Fibroblast of skin of right quadriceps (primary cell): Measurements from ENCODE around the gene RPS6KL1.

Source experiments
- DNase-seq: peaks from one replicate; pipeline ENCODE4 v3.0.0-alpha.2; 2013

Gene RPS6KL1

DNA sequence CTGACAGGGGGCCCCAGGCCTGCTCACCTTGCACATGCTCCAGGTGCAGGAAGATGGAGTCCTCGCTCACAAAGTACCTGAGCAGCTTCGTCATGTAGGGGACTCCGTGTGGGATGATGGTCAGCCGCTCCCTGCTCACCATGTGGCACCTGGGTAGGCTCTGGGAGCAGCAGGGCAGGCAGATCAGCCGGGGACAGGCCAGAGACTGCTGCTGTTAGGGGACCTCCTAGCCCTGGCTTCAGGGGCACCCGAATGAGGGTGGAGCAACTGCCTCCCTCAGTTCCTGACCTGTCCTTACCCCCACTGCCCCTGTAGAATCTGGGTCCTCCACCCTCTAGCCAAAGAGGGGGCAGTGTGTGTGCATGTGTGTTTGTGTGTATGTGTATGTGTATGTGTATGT lies 11.8 kb downstream of the RPS6KL1 start:
- DNase-seq: no peak

DNA sequence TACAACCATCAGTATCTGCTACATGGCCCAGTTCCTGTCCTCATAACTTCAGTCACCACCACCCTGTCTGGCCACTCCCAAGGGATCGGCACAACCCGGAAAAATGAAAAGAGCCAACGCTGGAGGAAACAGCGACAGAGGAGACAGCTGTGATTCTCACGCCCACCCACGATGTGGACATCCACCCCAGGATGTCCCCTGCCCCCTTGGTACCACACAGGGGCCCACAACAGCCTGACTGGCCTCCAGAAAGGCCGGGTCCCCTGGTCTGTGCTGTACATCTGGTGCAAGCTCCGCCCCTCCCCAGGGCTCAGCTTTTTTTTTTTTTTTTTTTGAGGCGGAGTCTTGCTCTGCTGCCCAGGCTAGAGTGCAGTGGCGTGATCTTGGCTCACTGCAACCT lies 12.5 kb downstream of the RPS6KL1 start:
- no peak for DNase-seq

DNA sequence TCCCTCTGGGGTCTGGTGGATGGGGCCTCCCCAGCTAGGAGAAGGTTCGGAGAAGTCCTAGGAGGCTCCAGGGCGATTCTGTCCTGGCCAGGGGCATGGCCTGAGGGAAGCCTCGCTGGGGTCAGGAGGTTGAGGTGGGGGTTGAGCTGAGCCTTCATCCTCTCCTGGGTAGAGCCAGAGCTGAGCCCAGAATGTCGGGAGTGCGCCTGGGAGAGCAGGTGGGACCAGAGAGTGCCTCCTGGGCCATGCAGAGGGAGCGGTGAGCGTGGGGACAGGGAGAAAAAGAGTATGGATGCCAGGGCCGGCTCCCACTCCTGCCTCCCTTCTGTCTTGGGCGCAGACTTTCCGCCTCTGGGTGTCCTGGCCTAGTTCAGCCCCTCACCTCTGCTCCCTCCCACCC lies 13.1 kb downstream of the RPS6KL1 start:
- no peak for DNase-seq

DNA sequence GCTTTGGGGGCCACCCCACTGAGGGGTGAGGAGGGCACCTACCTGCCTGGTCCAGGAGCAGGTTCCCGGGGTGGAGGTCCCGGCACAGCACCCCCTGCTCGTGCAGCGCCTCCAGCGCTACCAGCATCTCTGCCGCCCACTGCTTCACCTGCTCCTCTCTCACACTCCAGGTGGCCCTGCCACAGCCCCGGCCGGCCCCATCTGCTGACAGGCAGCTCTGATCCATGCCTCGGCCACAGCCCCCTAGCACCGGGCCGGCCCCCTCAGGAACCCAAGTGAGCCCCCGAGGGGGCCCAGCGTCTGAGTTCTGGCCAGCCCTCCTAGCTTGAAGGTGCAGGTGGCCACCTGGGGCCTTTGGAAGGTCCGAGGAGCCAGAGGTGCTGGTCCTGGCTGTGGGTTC lies 13.6 kb downstream of the RPS6KL1 start:
- DNase-seq: no peak

DNA sequence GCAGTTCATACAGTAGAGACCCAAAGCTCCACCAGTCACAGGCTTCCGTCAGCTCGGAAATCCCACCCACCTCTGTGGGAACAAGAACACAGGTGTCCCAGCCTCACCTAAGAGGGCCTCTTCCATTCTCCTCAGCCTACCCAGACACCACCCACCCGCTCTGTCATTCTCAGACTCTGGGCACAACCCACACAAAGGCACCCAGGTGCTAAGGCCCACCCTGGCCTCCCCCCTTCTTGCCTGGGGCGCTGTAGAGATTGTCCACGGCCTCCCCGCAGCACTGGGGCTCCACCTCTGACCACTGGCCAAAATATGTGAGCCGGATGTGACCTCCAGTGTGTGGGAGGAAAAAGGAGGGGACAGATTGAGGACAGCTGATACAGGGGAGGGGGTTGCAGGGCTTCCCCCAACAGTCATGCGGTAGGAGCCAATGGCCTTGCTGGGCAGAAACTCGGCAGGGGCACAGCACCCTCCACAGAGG lies 14.2 kb downstream of the RPS6KL1 start:
- DNase-seq: no peak

DNA sequence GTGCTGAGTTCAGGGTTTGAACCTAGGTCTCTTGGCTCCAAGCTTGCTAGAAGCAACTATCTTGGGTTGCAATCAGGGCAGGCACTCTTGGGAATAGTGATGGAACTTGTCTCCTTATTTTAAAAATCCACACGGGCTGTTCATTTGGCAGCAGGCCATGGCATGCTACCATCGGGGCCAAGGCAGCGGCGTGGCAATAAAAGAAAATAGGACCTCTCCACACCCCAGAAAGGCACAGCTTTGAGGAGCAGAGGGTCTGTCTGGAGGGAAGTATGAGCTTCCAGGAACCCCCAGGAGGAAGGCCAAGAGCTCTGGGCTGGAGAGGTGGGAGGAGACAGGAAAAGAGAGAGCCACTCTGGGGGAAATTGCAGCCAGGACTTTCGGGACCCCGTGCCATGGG lies 15.3 kb downstream of the RPS6KL1 start:
- DNase-seq: no peak

DNA sequence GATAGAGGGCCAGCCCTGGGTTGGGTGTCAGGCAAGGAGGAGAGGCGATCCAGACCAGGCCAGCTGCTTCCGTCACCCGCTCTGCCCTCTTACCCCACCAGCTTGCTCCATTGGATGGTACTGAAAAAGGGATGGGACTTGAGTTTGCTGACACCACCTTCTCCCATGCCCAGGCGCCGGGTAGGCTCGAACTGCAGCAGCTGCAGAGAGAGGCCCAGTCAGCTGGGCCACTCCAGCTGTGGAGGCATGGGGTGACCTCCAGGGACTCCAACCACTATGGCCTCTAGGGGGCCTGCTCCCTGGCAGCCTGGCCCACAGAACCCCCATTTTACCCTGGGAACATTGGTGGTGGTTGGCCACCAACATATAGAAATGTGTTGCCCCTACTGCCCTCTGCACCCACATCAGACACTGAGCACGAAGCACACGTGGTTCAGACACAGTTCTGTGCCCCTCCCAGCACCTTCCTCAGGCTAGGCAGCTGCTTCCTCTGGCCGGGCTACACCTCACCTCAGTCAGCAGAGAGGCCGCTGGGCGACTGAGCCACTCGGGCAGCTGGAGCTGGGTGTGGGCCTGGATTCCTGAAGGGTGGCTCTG lies 16.0 kb downstream of the RPS6KL1 start:
- DNase-seq: no peak

DNA sequence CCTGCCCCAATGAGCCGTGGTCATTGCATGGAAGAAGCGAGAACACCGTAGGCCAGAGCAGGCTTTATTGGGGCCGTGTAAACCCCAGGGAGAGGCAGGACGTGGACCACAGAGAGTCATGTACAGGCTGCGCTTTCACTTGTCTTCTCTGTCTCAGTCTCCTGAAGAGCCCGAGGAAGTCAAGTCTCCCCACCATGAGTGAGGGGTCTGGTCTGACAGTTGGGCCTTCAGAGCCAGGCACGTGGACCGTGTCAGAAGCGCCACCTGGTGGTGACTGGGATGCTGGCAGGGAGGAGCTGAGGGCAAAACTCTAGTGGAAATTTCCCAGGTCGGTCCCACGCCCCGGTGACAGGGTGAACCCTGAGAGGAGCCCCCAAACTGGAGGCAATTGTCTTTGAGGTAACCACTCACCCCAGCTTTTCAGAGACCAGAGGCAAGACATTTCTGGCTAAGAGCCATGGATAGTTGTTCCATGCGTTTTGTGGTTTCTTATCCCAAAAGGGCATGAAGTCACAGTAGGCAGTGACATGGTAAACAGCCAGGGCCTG lies 17.4 kb downstream of the RPS6KL1 start:
- peak; percentile 50 for DNase-seq

DNA sequence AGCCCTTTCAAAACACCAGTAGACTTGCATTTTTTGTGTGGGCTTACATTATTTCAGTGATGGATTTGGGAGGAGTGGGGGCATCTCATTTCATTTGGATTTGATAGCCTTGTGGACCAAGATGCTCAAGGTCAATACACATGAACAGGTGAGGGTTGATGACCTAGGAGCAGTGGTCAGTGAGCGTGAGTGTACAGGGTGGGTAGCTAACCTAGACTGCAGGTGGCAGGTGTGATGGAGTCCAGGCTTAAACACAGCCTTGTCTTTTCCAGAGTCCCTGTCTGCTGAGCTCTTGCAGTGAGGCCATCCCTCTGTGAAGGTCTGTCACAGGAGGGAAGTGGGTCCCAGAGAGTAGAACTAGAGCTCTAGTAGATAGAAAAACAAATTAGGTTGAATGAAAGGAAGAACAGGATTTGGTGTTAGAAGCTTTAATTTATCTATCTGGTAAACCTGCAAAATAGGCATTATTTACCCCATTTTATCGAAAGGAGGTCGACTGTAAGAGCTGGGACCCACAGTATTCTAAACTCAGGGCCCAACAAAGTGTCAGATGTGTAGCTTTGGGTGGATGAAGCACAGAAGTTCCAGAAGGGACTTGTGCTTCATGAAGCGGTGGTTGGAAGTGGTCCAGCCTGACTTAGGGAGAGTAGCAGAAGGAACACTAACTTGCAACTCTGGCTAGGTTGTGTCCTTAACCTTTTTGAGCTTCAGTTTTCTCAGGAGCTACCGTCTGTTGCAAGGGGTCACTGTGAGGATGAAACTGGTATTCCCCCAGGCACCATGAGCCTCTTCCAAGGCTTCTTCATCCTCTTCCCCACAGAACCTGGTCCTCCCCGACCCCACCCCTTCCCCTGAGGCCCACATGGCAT lies 18.2 kb downstream of the RPS6KL1 start:
- DNase-seq: no peak

DNA sequence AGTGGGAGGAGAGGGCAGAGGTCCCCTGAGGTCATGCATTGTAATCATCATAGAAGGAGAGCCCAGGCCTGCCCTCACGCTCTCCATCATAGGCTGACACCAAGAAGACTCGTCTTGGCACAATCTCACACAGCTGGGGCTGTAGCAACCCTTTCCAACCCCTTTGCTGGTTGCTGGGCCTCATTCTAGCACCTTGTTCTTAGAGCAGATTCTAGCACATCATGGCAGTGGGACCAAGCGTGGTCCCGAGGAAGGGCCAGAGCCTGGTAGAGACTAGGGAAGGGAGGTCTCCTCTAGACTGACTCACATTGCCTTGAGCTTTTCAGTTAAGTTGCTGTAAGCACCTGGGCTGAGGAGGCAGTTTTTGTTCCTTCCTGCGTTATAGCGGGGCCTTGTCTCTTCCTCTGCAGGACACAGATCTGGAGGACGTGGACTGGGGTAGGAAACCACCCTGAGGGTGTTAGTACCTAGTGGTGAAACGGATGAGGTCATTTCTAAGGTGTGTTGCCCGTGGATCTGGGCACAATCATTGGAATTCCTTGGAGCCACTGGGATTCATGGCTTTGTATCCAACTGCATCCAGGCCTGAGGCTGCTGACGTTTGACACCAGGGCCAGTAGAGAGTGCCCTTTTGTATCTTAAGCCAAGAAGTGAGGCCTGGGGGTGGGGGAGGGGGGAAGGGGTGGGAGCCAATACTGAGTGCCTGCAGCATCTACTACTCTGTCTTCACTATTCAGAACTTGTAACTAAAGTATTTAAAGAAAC lies 19.9 kb downstream of the RPS6KL1 start:
- no peak for DNase-seq

DNA sequence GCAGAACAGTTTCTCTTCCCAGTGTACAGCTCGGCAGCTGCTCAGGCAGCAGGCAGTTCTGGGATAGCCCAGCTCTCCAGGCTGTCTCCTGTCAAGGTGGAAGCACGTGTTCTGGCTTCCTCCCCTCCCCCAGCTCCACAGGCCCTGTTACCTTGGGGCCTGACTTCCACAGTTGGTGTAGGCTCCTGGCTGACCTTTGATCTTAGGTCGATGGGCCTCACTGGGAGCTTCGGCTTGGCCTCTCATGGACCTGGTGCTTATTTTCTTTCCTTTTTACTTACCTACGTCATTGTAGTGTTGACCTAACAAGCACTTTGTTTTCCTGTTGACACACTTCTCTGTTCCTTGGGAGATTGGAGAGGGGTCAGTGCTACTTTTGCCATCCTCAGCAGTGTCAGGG lies 24.4 kb downstream of the RPS6KL1 start:
- DNase-seq: no peak

DNA sequence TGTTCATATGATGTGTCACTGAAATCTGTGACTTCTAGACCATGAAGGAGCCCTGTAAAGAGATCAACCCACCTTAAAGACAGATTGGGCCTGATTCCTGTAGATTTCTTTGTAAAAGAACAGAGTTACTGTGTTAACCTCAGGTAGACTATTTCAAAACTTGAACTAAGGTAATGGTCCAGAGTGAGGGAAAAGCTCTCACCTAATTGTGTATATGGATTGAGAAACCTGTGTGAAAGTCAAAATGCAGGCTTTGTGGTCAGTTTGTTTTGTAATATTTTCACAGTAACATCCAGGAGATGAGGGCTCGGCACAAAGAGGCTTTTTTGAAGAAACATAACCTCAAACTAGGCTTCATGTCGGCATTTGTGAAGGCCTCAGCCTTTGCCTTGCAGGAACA lies 25.0 kb downstream of the RPS6KL1 start:
- no peak for DNase-seq

DNA sequence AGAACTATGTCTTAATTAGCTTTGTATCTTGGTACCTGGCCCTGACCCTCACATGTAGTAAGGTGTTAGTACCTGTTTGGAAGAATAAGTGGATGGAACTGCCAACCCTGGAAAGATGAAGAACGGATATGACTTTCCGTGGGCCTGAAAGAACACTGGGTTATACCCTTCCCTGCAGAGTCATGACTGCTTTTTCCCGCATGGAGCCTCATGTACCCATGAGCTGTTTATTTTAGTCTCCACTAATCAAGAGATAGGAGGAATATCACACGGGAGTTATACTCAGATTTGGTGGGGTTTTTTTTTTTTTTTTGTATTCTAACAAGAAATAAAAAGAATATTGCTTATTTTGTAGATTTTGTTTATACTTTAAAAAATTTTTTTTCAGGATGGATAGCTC lies 25.4 kb downstream of the RPS6KL1 start:
- no peak for DNase-seq

DNA sequence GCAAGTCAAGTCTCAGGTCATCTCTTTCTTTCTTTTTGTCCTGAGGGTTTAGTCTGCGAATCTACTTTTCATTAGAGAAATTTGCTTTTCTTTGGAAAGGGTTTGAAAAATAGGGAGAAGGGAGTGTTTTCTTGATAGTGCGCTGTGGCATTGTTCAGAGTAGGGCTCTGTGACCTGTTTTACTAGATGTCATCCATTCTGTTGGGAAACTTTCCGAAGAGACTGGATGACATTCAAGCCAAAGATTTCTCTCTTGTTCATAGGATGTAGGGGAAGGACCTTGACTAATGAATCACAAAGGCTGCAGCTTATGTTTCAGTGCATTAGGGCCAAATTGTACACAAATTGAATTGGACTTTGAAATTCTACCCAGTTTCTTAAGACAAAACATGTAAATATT lies 26.7 kb downstream of the RPS6KL1 start:
- DNase-seq: no peak

DNA sequence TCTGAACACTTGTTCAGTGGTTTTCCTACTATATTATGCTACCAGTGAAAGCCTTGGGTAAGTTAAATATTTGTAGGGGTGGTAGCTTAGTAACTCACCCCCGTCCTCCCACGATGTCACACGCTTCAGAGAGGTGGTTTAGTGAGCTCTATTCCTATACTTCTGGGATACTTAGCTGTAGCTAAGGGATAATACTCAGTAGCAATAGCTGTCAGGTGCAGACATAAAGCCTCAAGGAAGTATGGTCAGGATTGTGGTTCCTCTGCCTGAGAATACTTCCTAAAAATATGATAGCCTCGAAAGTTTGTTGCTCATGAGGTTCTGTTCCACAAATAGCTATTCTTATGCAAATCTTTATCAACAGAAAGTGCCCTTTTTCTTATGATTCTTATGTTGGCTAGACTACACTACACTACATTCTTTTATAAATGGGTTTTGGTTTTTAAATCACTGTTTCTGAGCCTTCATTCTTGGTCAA lies 29.4 kb downstream of the RPS6KL1 start:
- DNase-seq: no peak

DNA sequence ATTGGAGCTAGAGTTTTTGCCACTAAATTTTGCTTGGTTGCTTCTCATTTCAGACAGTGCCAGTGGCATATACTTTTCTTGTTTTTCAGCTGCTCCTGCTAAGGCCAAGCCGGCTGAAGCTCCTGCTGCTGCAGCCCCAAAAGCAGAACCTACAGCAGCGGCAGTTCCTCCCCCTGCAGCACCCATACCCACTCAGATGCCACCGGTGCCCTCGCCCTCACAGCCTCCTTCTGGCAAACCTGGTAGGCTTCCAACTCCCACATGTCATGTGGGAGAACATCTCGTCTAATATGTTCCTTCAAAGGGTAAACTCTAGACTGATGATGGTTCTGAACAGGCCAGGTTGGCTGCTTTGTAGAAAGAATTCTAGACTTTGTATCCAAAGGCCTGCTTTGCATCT lies 30.3 kb downstream of the RPS6KL1 start:
- DNase-seq: no peak

DNA sequence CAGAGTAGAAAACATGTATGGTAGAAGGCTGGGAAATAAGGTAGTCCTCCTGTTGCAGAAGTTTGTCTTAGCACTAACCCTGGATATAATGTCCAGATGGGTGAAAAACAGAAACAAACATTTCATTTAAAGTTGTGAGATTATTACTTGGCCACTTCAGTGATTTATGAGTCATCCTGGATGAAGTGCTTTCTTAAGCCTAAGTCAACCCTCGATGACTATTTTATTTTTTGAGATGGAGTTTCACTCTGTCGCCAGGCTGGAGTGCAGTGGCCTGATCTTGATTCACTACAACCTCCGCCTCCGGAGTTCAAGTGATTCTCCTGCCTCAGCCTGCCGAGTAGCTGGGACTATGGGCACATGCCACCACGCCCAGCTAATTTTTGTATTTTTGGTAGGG lies 31.2 kb downstream of the RPS6KL1 start:
- no peak for DNase-seq

DNA sequence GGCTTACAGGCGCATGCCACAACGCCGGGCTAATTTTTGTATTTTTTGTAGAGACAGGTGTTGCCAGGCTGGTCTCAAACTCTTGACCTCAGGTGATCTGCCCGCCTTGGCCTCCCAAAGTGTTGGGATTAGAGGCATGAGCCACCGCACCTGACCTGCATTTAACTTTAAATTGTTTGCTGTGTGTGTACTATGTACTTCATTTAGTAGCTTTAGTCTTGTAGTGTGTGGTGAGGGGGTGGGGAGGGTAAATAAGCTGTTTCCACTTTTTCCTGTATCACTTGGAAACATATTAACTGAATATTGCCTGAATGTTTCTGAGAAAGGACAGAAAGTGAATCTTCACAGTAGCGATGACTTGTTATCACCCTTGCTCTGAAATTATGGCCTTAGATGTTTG lies 32.8 kb downstream of the RPS6KL1 start:
- DNase-seq: no peak

DNA sequence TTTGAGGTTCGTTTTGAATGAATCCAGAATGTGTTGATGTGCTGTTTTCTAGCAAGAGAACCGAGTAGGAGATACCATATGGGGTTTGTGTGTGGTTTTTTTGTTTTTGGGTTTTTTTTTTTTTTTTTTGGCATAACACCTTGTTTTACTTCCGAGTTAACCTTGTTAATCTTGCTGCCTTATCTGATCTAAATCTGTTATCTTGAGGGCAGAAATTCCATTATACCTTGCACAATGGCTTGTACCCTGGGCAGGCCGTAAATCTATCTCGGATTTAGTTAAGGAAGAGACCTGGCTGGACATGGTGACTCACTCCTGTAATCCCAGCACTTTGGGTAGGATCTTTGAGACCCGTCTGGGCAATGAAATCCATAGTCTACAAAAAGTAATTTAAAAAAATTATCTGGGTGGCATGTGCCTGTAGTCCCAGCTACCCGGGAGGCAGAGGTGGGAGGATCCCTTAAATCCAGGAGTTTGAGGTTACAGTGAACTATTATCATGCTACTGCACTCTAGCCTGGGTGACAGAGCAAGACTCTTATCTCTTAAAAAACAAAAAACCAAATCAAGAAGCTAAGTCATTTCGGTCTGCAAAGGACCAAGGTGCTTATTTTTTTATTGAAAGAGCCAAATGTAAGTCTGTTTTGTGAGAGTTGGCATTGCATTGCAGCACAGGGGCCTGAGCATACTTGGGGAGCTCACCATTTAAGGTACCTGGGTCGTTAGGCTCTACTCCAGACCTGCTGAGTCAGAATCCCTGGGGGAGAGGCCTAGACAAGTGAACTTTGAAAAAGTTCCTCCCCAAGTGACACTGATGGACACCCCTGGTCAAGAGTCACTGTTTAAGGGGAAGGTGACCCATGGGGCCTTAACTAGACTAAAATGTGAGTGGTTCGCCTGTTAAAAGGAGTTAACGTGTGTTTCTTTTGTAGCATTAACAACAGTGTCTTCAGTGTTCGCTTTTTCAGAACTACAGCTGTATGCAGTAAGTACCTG lies 34.6 kb downstream of the RPS6KL1 start:
- DNase-seq: peak; percentile 22

DNA sequence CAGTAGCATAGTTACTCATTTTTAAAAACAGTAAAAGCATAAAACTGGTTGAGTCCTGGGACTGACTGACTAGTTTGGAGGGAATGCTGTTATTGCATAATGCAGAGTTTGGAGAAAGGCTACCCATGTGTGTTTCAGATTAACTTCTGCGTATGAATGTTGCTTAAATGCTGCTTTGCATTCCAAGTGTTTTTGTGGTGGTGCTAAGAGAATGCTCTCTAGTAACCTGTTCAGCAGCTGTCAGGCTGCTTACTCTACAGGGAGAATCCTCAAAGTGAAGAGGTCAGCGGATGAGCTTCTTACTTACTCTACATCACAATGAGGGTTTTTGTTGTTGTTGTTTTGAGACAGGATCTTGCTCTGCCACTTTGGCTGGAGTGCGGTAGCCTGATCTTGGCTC lies 37.1 kb downstream of the RPS6KL1 start:
- peak; percentile 96 for DNase-seq

DNA sequence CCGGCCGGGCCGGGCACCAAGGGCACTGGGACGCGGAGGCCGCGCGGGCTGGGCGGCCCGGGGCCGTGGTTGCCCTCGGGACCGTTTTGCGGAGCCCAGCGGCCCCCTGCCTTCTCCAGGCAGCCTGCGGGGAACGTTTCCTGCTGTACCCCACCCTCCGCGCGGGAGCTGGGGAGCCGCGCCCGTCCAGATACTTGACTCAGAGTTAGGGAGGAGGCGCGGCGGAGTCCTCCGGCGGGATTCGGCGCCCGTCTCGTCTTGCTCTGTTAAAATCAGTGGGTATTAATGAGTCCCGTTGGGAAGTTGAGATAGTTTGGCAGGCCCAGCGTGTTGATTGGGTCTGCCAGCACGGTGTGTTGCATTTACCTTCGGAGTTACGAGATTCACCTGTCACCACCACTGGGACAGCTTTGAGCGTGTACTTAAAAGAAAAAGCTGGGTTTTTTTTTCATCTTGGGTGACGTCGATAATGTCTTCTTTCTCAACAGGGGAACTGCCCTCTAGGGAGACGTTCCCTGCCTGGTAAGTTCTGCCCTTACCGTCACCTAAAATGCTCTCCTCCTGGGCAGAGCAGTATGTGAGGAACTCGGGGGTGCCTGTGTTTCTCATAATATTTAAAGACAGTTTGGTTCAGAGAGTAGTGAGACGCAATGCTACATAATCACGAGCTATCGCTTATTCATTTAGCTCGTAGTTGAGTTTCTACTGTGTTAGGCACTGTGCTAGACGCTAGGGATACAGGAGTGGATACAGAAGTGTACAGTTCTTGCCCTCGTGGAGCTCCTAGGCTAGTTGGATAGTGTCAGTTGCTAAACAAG lies 40.7 kb downstream of the RPS6KL1 start:
- peak; percentile 34 for DNase-seq
